Superior temporal gyrus (tissue), 1 donor: ENCODE results near the gene SPOUT1.
"Not testable (repeated sequence)": the region's sequence is repeated elsewhere in the genome, so short reads cannot be mapped to it uniquely, and the experiment has no call there.

ENCODE experiments used
- DNase-seq: peaks from one replicate; pipeline ENCODE4 v3.0.0-alpha.2; 2016; ENCODE audit errors: extremely low spot score

The SPOUT1 gene, protein sequence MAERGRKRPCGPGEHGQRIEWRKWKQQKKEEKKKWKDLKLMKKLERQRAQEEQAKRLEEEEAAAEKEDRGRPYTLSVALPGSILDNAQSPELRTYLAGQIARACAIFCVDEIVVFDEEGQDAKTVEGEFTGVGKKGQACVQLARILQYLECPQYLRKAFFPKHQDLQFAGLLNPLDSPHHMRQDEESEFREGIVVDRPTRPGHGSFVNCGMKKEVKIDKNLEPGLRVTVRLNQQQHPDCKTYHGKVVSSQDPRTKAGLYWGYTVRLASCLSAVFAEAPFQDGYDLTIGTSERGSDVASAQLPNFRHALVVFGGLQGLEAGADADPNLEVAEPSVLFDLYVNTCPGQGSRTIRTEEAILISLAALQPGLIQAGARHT

DNA sequence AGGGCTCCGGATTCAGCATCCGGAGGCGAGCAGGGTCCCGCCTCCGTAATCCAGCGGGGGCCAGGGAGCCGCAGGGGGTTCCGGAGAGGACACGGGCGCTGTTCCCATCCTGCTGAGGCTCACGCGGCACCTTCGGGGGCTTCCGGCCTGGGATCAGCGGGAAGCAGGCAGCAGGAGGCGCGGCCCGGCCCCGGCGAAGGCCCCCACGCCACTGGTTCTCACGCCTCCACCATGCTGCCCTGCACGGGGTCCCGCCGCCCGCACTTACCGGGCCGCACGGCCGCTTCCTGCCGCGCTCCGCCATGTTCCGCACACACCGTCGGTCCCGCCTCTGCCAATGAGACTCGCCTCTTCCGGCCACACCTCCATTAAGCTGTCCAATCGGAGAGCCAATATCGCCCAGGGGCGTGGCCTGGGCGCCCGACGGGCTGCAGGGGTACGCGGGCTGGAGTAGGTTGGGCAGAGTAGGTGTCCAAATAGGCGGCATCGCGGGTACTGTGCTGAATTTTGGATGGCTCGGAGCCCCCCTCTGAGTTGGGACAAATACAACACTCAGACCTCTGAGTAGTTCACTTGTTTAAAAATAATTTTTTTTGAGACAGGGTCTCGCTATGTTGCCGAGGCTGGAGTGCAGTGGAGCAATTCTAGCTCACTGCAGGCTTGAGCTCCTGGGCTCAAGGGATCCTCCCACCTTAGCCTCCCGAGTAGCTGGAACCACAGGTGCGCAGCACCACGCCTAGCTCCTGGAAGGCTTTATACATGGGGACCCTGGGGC is at the start of gene SPOUT1:
Gene SPOUT1, minus strand, starts transcription at position 318 of the 775 bp plus-strand sequence. Its CDS starts 14 bp downstream, at position 304.
- peak; percentile 98 for DNase-seq

DNA sequence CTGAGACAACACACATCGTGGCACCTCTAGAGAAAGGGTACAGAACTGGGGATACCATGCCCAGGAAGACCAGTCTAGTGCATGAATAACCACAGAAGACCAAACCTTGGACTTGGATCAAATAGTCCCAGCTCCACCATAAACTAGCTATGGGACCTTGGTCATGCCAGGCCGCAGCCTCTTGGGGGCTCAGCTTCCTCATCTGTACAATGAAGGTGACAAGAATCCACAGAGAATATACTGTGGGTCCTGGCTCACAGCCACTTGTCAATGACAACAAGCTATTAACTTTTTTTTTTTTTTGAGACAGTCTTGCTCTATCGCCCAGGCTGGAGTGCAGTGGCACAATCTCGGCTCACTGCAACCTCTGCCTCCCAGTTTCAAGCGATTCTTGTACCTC is 48.3 kb upstream of the SPOUT1 start:
- peak; percentile 10 for DNase-seq

DNA sequence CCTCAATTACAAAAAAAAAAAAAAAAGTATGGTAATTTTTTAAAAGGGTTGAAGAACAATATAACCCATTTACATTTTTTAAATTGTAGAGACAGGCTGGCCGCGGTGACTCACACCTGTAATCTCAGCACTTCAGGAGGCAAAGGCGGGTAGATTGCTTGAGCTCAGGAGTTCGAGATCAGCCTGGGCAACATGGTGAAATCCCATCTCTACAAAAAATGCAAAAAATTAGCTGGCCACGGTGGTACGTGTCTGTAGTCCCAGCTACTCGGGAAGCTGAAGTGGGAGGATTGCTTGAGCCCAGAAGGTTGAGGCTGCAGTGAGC is 41.3 kb upstream of the SPOUT1 start:
- DNase-seq = not testable (repeated sequence)

DNA sequence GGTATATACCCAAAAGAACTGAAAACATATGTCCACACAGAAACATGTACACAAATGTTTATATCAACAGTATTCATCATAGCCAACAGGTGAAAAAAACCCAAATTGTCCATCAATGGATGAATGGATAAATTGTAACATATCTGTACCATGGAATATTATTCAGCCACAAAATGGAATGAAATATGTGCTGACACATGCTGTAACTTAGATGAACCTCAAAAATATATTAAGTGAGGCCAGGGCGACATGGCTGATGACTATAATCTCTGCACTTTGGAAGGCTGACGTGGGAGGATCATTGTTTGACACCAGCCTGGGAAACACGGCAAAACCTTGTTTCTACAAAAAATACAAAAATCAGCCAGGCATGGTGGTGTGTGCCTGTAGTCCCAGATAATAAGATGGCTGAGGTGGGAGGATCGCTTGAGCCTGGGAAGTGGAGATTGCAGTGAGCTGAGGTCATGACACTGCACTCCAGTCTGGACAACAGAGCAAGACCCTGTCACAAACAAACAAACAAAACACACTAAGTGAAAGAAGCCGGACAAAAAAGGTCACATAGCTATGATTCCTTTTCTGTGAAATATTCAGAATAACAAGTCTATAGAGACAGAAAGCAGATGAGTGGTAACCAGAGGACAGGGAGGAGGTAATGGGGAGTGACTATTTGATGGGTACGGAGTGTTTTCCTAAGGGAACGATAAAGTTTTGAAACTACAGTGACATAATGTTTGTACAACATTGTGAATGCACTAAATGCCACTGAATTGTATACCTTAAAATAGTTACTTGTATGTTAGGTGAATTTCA is 40.7 kb upstream of the SPOUT1 start:
- DNase-seq = no peak

DNA sequence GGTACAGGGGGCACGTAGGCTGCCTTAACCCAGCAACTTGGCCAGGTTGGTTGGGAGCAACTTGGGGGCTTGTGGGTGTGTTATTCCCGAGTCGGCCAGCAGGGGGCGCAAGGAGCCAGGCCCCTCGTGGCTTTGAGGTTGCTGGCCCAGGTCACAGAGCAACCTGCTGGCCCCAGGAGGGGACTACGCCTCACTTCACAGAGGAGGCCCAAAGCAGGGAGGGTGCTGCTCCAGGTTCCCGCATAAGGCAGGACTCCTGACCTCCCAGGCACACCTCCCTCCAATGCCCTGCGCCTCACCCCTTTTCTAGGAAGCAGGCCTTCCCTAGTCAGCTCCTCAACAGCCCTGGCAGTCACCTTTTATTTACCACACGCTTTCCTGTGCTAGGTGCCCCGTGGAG is 34.1 kb upstream of the SPOUT1 start:
- DNase-seq = peak; percentile 73

DNA sequence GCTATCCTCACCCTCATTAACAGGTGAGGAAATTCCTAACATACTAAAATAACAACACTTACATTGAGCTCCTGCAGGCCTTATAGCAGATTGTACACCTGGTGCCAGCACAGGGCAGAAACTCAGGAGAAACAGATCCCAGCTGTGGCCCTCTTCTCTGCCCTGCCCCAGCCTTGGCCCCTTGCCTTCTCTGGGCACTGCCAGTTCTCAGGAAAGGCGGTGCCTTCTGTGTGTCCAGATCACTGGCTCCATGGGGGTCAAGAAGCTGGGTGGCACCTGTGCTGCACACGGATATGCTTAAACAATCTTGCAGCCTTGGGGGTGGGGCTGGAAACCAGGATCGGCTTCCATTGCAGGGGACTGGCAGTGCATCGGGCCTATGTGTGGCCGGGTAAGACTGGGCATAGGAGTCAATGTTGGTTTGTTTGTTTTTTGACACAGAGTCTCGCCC is 32.8 kb upstream of the SPOUT1 start:
- no peak for DNase-seq

DNA sequence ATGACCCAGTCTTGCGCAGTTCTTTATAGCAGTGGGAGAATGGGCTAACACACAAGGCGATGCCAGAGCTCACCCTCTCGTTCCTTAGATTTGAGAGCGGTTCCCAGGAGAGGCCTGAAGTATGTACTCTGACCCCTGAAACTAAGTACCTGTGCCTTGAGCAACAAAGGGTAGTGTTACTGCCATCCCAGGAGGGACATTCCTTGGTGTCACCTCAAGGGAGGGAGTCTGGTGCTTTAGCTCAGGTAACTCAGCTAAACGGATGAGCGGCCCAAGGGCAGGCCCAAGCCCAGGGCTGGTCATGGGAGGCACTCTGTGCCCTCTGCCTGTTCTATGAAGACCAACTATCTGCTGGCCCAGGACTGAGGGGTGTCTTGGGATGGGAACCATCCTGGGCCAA is 31.9 kb upstream of the SPOUT1 start:
- no peak for DNase-seq

DNA sequence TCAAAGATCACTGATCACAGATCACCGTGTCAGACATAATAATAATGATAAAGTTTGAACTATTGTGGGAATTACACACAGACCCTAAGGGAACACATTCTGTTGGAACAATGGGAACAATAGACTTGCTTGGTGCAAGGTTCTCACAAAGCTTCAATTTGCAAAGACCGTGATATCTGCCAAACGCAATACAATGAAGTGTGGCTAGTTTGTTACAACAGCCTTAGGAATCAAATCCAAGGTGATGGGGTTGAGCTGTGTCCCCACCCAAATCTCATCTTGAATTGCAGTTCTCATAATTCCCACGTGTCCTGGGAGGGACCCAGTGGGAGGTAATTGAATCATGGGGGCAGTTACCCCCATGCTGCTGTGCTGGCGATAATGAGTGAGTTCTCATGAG is 31.3 kb upstream of the SPOUT1 start:
- peak; percentile 69 for DNase-seq

DNA sequence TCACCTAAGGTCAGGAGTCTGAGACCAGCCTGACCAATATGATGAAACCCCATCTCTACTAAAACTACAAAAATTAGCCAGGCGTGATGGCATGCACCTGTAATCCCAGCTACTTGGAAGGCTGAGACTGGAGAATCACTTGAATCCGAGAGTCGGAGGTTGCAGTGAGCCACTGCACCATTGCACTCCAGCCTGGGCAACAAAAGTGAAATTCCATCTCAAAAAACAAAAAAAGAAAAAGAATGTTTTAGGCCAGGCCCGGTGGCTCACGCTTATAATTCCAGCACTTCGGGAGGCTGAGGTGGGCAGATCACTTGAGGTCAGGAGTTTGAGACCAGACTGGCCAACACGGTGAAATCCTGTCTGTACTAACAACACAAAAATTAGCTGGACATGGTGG is 28.9 kb upstream of the SPOUT1 start:
- not testable (repeated sequence) for DNase-seq

DNA sequence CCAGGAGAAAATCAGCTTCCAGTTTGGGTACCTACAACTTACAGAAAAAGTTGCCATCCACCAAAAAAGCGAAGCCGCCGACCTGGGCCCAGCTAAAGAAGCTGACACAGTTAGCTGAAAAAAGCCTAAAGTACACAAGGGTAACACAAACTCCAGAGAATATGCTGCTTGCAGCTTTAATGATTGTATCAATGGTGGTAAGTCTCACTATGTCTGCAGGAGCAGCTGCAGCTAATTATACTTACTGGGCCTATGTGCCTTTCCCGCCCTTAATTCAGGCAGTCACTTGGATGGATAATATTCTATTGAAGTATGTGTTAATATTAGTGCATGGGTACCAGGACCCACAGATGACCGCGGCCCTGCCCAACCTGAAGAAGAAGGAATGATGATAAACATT is 24.9 kb upstream of the SPOUT1 start:
- DNase-seq = not testable (repeated sequence)

DNA sequence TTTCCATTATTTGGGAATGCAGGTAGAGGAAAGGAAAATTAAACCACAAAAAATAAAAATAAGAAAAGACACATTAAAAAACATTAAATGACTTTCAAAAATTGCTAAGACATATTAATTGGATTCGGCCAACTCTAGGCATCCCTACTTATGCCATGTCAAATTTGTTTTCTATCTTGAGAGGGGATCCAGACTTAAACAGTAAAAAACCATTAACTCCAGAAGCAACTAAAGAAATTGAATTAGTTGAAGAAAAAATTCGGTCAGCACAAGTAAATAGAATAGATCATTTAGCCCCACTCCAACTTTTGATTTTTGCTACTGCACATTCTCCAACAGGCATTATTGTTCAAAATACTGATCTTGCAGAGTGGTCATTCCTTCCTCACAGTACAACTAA is 23.1 kb upstream of the SPOUT1 start:
- not testable (repeated sequence) for DNase-seq

DNA sequence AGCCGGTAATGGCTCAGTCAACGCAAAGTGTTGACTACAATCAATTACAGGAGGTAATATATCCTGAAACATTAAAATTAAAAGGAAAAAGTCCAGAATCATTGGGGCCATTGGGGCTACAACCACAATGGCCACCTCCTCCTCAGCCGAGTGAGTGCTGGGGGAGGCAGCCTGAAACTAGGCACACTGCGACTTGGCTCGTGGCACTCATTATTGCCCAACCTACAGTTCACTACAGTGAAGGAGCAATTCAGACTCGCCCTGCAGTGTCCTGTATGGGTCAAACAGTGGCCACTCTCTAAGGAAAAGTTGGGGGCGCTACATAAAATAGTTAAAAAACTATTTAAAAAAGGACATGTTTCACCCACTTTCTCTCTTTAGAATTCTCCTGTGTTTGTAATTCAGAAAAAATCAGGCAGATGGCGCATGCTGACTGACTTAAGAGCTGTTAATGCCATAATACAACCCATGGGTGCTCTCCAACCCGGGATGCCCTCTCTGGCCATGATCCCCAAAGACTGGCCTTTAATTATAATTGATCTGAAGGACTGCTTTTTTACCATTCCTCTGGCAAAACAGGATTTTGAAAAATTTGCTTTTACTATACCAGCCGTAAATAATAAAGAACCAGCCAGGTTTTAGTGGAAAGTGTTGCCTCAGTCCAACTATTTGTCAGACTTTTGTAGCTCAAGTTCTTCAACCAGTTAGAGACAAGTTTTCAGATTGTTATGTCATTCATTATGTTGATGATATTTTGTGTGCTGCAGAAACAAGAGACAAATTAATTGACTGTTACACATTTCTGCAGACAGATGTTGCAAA is 22.4 kb upstream of the SPOUT1 start:
- peak; percentile 85 for DNase-seq

DNA sequence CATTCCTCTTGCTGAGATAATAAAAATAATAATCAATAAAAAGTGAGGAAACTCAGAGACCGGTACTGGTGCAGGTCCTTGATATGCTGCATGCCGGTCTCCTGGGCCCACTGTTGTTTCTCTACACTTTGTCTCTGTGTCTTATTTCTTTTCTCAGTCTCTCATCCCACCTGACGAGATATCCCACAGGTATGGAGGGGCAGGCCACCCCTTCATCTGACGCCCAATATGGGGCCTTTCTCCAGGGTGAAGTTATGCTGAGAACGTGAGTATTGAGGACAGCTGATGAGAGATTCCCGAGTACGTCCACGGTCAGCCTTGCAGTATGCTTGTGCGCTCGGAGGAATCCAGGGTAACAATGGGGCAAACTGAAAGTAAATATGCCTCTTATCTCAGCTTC is 21.4 kb upstream of the SPOUT1 start:
- not testable (repeated sequence) for DNase-seq

DNA sequence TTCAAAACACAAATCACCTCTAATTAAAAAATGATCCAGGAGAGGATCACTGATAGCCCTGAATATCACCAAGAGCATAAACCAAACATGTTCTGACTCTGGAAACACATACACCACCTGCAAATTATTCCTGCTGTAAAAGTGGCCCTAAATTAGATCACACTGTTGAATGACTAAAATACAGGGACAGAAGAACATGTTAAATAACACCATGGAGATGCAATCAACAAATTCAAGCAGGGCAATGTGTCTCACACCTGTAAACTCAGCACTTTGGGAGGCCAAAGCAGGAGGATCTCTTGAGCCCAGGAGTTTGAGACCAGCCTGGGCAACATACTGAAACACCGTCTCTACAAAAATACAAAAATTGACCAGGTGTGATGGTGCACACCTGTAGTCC is 18.2 kb upstream of the SPOUT1 start:
- DNase-seq = no peak

DNA sequence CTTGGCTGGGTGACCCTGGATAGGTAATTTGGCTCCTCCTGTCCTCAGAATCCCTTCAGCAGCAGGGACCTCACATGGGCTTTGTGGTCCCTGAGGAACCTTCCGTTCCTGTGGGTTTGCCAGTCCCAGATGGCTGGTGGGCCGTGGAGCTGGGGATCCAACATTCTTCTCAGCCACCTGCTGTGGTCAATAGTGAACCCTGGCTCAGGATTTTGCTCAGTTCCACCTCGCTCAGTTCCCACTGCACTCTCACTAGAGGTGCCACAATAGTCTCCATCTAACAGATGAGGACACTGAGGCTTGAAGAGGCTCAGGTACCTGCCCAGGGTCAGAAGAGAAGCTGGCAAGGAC is 17.1 kb upstream of the SPOUT1 start:
- DNase-seq = no peak

DNA sequence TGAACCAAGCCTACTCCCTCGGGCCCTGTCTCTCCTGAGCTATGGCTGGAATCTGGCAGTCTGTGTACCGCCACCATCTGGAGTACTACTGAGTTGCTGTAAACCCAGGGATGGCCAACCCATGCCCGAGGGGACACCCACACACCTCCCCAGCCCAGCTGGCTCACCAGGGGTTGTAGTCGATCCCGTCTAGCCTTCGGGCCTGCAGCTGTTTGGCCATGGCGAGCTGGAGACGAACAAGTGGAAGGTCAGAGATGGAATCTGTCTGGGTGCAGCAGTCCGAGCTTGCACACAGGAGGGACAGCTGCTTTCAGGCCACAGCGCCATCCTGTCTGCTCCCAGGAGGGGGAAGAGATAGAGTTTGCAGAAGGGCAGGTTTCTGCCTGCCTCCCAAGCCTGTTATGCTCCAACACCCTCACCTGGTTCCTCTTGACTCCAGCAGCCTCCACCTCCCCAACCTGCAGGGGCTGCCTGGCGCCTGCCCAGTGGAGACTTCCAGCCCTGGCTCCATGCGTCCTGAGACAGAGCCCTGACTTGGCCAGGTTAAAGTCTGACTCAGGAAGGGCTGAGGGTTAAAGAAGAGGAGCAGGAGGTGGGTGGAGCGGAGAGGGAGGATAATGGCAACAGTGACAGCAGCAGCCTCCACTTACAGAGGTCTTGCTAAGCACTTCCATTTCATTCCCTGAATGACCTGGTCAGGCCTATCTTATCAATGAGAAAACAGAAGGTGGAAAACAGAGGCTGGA is 15.8 kb upstream of the SPOUT1 start:
- no peak for DNase-seq

DNA sequence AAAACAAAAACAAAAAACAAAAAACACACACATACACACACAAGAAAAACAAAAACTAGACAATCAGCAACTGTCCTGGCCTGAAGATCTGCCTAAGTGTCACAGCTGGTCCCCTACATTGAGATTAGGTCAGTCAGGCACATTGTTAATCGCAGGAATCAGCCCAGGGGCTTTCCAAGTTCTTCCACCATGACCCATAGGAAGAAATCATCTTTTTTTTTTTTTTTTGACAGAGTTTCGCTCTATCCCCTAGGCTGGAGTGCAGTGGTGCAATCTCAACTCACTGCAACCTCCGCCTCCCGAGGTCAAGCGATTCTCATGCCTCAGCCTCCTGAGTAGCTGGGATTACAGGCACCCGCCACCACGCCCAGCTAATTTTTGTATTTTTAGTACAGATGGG is 13.6 kb upstream of the SPOUT1 start:
- not testable (repeated sequence) for DNase-seq

DNA sequence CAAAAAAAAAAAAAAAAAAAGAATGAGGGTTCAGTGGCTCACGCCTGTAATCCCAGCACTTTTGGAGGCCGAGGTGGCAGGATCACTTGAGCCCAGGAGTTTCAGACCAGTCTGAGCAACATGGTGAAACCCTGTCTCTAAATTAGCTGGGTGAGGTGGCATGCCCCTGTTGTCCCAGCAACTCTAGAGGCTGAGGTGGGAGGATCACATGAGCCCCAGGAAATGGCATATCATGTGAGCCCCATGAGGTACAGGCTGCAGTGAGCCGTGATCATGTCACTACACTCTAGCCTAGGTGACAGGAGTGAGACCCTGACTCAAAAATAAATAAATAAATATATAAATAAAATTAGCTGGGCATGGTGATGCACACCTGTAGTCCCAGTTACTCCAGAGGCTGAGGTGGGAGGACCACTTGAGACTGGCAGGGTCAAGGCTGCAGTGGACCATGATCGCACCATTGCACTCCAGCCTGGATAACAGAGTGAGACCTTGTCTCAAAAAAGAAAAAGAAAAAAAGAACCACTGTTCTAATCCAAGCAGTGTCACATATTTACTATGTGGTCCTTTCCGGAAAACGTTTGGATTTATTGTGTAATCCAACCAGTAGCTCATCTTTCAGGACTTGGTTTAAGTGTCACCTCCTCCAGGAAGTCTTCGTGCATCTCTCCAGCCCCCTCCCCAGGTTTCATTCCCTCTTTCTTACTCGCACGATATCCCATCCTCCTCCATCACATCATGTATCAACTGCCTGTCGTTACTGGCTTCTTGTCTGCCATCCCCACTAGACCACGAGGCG is 12.3 kb upstream of the SPOUT1 start:
- no peak for DNase-seq

DNA sequence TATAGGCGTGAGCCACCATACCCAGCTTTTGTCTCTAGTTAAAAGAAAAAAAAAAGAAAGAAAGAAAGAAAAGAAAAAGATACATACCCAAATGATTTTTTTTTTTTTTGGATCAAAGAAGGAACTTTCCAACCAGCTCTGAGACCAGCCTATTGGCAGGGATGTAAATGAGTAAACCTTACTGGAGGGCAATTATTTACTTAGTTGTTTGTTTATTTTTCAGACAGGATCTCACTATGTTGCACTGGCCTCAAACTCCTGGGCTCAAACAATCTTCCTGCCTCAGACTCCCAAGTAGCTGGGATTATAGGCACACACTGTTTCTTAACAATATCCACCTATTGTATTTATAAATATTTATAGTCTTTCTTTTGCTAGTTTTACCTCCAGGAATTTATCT is 10.9 kb upstream of the SPOUT1 start:
- DNase-seq = no peak

DNA sequence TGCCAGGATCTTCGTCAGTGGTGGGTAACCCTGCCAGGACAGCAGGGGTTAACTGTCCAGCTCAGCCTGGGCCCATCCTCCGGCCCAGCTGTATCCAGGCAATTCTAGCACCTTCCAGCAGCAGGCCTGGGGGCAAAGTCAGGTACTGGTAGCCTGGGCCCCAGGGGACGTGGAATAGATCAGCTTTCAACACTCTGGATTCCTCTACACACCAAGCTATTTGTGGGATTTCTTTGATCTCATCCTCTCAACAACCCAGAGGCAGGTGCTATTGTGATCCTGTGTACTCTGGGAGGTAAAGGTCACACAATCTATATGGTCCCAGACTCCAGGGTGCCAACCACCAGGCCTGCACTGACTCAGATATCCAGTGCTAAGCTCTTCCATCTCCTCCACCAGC is 8.7 kb upstream of the SPOUT1 start:
- no peak for DNase-seq
